GM12873 (cell line): ENCODE data around the gene KPNA6.

Experiments
- TF ChIP-seq, protein P1 (sequence below): IDR thresholded peaks from 2 replicates; pipeline ENCODE4 v1.5.1; 2012; ENCODE audit warnings: low read depth, mild to moderate bottlenecking, moderate library complexity, low read length, control low read depth; ENCODE audit not compliant: insufficient read depth; ENCODE audit errors: missing control alignments

KPNA6 gene

DNA sequence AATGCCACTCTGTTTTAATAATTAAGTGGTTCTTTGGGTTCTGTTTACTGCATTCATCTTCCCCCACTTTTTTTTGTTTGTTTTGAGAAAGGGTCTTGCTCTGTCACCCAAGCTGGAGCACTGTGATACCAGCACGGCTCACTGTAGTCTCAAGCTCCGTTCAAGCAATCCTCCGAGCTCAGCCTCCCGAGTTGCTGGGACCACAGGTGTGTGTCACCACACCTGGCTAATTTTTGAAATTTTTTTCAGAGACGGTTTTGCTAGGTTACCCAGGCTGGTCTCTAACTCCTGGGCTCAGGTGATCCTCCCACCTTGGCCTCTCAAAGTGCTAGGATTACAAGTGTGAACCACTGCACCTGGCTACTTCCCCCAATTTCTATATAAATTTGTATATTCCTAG lies 29.3 kb downstream of the KPNA6 start:
- TF ChIP-seq, protein P1, sequence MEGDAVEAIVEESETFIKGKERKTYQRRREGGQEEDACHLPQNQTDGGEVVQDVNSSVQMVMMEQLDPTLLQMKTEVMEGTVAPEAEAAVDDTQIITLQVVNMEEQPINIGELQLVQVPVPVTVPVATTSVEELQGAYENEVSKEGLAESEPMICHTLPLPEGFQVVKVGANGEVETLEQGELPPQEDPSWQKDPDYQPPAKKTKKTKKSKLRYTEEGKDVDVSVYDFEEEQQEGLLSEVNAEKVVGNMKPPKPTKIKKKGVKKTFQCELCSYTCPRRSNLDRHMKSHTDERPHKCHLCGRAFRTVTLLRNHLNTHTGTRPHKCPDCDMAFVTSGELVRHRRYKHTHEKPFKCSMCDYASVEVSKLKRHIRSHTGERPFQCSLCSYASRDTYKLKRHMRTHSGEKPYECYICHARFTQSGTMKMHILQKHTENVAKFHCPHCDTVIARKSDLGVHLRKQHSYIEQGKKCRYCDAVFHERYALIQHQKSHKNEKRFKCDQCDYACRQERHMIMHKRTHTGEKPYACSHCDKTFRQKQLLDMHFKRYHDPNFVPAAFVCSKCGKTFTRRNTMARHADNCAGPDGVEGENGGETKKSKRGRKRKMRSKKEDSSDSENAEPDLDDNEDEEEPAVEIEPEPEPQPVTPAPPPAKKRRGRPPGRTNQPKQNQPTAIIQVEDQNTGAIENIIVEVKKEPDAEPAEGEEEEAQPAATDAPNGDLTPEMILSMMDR: no peak

- TF ChIP-seq, protein P1: no peak
These were observed 31.1 kb downstream of the KPNA6 start for GRCh38 chr1:32138965-32139364.

DNA sequence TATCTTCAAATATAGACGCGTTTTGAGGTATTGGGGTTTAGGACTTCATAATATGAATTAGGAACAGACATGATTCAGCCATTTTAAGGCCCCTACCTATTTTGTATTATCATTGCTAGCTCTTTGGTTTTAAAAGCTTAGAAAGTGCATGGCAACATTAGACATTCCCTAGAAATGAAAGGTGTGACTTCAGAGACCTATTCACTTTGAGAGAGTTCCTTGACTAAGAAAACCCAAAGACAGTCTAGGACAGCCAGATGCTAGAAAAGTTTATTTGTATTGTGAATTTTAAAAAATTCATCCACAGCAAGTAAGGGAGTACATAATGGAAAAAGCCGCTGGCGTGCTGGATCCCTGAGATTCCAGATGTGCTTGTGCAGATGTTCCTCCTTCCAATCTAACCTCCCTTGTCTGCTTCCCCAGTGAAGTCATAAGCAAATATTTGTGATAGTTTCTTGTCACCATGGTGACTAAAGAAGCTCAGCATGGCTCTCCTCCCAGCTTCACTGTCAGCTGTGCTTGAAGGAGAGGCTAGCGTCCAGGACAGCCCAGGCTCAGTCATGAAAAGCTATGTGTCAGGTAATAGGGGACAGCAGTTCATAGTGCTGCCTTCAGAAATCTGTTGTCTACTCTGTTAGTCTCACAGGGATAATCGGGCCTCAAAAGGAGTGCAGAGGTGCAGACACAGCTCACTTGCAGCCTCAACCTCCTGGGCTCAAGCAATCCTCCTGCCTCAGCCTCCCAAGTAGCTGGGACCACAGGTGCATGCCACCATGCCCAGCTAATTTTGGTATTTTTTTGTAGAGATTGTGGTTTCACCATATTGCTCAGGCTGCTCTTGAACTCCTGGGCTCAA lies 34.8 kb downstream of the KPNA6 start:
- TF ChIP-seq, protein P1: no peak

GRCh38 chr1:32144033-32144432 lies 36.2 kb downstream of the KPNA6 start:
- TF ChIP-seq, protein P1: no peak

DNA sequence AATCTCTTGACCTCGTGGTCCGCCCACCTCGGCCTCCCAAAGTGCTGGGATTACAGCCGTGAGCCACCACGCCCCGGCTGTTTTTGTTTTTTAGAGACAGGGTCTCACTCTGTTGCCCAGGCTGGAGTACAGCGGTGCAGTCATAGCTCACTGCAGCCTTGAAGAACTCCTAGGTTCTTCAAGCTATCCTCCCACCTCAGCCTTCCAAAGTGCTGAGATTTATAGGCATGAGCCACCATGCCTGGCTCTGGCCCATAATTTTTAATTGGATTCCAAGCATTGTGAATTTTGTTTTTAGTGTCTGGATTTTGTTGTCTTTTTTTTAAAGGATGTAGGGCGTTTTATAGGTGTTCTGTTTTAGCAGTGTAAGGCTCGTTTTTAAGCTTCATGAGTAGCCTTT lies 43.0 kb downstream of the KPNA6 start:
- TF ChIP-seq, protein P1: no peak

DNA sequence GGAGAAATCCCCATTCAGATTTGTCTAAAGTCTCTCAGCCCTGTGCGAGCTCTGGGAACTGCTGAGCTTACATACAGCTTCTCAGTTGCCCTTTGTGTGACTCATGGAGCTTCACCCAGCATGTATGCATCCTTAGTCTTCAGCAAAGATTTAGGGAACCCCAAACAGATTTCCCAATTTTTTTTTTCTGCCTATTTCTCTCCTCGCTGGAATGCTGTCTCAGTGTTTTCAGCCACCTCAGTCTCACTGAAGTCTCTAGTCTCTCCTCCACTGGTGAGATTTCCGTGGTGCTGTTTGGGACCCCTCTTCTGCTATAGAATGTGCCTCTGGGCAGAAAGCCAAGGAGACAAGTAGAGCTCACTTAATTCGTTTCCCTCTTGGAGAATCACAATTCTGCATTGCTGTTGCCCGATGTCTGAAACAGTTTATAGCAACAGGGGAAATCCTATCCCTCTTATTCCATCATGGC lies 43.5 kb downstream of the KPNA6 start:
- TF ChIP-seq, protein P1: no peak

- TF ChIP-seq, protein P1: no peak
These were observed 51.3 kb downstream of the KPNA6 start for GRCh38 chr1:32159189-32159588.
